ENCODE data around the gene PDGFC.
A peak's percentile ranks its signal among the peaks of the same experiment; 100 is the strongest.

The PDGFC gene

DNA sequence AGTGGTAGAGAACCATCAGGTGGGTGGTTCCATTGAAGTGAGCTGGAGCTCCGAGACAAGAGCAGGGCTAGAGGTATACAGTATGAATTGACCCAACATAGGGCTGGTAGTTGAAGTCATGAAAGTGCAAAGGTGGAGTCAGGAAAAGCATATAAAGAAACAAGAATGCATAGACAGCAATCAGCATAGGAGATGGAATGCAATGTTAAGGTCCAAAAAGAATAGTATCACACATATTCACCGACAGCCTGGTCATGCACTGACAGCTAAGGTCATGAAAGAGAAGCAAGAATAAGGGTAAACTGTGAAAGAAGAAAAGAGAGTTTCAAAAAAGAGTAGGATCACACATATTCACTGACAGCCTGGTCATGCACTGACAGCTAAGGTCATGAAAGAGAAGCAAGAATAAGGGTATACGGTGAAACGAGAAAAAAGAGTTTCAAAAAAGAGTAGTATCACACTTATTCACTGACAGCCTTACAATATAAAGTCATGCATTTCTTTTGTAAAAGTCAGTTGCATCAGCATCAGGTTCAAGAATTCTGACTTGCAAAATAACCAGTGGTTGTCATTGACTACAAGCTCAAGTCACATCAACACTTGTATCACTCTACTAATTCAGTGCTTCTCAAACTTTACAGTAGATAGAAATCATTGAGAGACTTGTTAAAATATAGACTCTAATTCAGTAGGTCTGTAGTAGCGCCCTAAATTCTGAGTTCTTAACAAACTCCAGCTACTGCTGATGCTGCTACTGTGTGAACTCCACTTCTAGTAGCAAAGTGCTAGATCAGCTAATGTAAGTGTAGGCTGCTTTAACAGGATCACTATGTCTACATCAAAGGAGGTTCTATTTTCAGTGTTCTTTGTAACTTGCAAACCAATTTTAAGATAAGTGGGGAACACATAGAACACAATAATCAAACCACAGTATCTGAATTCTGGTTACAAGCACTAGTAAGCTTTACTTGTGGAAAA is 221.9 kb downstream of the PDGFC start:
- TF ChIP-seq, protein P1, sequence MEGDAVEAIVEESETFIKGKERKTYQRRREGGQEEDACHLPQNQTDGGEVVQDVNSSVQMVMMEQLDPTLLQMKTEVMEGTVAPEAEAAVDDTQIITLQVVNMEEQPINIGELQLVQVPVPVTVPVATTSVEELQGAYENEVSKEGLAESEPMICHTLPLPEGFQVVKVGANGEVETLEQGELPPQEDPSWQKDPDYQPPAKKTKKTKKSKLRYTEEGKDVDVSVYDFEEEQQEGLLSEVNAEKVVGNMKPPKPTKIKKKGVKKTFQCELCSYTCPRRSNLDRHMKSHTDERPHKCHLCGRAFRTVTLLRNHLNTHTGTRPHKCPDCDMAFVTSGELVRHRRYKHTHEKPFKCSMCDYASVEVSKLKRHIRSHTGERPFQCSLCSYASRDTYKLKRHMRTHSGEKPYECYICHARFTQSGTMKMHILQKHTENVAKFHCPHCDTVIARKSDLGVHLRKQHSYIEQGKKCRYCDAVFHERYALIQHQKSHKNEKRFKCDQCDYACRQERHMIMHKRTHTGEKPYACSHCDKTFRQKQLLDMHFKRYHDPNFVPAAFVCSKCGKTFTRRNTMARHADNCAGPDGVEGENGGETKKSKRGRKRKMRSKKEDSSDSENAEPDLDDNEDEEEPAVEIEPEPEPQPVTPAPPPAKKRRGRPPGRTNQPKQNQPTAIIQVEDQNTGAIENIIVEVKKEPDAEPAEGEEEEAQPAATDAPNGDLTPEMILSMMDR (conservative IDR thresholded peaks at IDR 0.05; ENCODE audit: low read depth) = no peak
- ChIA-PET CTCF (interaction anchor here (0.6 to 1.2 kb wide), 2 partner anchors 209 to 221 kb away, joined by 4 read pairs; no protein-coding TSS in a partner anchor), POLR2A (ENCODE audit: low non-redundant PET) (no interaction called here)
- no peak overlapping the region for H3K27ac ChIP-seq
- no peak for DNase-seq (ENCODE audit: low spot score)

DNA sequence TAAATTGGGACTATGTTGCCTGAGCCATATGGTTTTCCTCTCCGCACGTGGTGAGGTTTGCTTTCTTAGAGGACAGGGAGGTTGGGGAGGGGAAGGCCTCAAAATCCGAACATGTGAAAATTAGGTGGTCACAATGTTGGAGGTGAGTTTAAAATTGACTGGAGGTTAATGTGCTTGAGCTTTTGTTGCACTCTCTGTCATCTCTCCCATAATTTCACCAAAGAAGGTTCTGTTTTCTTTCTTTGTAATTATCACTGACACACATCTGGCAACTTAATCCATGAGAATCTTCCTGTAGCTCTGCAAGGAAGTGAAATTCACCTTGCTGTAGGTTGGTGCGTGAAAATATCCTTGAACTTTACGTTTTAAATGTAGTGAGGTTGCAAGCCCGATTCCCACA is 225.5 kb downstream of the PDGFC start:
- CTCF ChIA-PET = no interaction called here
- H3K27ac ChIP-seq = no peak overlapping the region
- POLR2A ChIA-PET (ENCODE audit: low non-redundant PET) = no interaction called here
- no peak for DNase-seq (ENCODE audit: low spot score)
- TF ChIP-seq, protein P1 (conservative IDR thresholded peaks at IDR 0.05; ENCODE audit: low read depth) = no peak

DNA sequence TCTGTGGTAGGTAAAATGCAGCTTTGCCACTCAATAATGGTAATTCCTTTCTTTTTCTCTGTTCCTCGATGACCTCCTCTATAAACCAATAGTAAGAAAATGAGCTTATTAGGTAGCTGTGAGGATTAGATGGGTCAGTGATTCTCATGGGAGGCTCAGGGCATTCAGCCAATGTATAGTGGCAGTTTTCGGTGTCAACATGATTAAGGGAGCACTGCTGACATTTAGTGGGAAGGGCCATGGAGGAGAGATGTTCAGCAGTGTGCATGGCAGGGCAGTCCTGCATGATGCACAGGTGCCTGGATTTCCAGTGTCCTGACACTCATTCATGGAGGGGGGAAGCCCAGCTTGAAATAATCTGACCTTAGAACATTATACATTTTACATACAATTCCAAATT is 232.8 kb downstream of the PDGFC start:
- no peak overlapping the region for H3K27ac ChIP-seq
- TF ChIP-seq, protein P1 (conservative IDR thresholded peaks at IDR 0.05; ENCODE audit: low read depth) = no peak
- POLR2A ChIA-PET (ENCODE audit: low non-redundant PET) = no interaction called here
- CTCF ChIA-PET = interaction anchor here (0.6 to 0.7 kb wide), 3 partner anchors 141 to 643 kb away, joined by 3 to 7 read pairs (median 4); no protein-coding TSS in a partner anchor
- DNase-seq (ENCODE audit: low spot score) = no peak

DNA sequence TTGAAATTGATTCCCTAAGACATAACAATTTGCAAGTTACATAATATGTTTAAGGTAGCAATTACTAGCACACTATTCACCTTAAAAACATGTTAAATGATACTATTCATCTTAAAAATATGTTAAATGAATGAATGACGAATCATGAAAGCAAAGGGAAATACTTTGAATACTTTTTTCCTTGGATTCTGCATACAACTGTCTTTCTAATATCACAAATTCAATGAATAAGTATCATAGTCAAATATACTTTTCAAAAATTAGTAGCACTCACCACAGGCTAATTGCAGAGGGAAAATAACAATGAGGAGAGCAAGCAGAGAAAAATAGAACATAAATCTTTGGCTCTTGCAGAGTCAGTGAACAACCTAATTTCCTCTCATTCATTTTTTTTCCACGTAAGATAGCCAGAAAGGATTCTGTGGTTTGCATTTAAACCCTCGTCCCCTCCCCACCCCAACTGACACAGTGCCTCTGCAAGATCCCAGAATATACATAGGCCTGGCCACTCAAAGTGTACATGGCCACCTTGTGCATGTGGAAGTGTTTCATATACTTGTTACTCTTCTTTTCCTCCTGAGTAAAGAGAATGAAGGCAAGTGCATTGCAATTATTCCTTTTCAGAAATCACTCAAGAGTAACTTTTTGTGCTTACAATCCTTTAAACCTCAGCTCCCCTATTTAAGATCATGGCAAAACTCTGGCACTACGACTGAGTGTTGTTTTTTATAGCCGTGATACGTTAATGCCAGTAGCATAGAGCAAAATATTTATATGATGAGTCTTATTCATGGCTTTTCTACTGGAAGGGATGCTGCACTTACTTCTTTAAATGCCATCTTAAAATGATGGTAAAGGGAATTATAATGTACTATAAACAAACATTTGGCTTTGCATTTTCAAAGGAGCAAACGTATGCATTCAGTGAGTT is 236.4 kb downstream of the PDGFC start:
- no peak overlapping the region for H3K27ac ChIP-seq
- TF ChIP-seq, protein P1 (conservative IDR thresholded peaks at IDR 0.05; ENCODE audit: low read depth) = no peak
- ChIA-PET POLR2A (ENCODE audit: low non-redundant PET) (no interaction called here), CTCF (no interaction called here)
- DNase-seq (ENCODE audit: low spot score) = peak; percentile 30

DNA sequence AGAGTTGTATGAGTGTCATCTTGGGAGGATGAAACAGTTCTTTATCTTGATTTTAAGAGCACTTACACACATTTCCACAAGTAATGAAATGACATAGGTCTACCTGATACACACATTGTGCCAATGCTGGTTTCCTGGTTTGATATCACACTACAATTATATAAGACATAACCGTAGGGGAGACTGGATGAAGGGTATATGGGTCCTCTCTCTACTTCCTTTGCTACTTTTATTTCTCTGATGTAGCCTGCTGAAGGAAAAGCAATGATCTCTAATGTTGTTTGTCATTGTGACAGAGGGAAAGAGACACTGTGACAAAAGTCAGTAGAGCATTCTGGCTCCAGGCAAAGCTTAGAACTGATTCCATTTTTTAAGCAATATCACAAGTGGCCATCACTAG is 238.0 kb downstream of the PDGFC start:
- ChIA-PET CTCF (no interaction called here), POLR2A (ENCODE audit: low non-redundant PET) (no interaction called here)
- TF ChIP-seq, protein P1 (conservative IDR thresholded peaks at IDR 0.05; ENCODE audit: low read depth) = no peak
- no peak for DNase-seq (ENCODE audit: low spot score)
- no peak overlapping the region for H3K27ac ChIP-seq

DNA sequence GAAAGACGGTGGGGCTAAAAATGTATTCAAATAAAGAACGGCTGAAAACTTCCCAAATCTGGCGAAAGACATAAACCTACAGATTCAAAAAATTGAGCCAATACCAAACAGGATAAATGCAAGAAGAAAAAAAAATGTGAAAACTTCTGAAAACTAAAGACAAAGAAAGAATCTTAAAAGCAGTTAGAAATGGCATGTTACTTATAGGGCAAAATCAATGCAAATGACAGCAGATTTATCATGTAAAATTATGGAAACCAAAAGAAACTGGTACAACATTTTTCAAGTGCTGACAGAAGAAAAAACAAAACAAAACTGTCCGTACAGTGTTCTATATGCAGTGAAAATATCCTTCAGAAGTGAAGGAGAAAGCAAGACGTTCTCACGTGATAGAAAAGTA is 239.0 kb downstream of the PDGFC start:
- TF ChIP-seq, protein P1 (conservative IDR thresholded peaks at IDR 0.05; ENCODE audit: low read depth) = no peak
- no peak for DNase-seq (ENCODE audit: low spot score)
- ChIA-PET CTCF (no interaction called here), POLR2A (ENCODE audit: low non-redundant PET) (no interaction called here)
- no peak overlapping the region for H3K27ac ChIP-seq

All from RWPE1 (cell line).